AG10803 (cell line): ENCODE results near the gene DGKD.

Experiments
- DNase-seq: peaks from one replicate; pipeline ENCODE4 v3.0.0; 2010; ENCODE audit warnings: low read depth
- H3K4me3 ChIP-seq: 2 replicates; pipeline ENCODE4 v1.5.1; 2011; ENCODE audit warnings: mild to moderate bottlenecking, low read length, control low read depth
- CTCF ChIP-seq: conservative IDR thresholded peaks from 2 replicates; pipeline ENCODE4 v1.5.1; 2011; ENCODE audit warnings: mild to moderate bottlenecking, low read length, control low read depth, inconsistent platforms

Gene DGKD

GRCh38 chr2:233459426-233459825 is 105.1 kb downstream of the DGKD start:
- no peak for TF ChIP-seq CTCF
- DNase-seq, result no peak
- H3K4me3 ChIP-seq, result no peak overlapping the region

GRCh38 chr2:233460726-233461441 is 106.6 kb downstream of the DGKD start:
- DNase-seq, result no peak
- H3K4me3 ChIP-seq, result no peak overlapping the region
- TF ChIP-seq CTCF, result no peak

- no peak for DNase-seq
- H3K4me3 ChIP-seq, result no peak overlapping the region
- no peak for TF ChIP-seq CTCF
These were observed 107.2 kb downstream of the DGKD start for GRCh38 chr2:233461481-233461891.

GRCh38 chr2:233462202-233462785 is 108.0 kb downstream of the DGKD start:
- DNase-seq, result no peak
- TF ChIP-seq CTCF, result no peak

GRCh38 chr2:233462826-233463470 is 108.7 kb downstream of the DGKD start:
- no peak for TF ChIP-seq CTCF
- no peak for DNase-seq
- H3K4me3 ChIP-seq, result no peak overlapping the region

More at GRCh38 chr2:233462202-233462785, 108.0 kb downstream of the DGKD start:
- H3K4me3 ChIP-seq, result no peak overlapping the region

- no peak for DNase-seq
- H3K4me3 ChIP-seq, result no peak overlapping the region
- no peak for TF ChIP-seq CTCF
These were observed 109.3 kb downstream of the DGKD start for GRCh38 chr2:233463586-233463985.

- no peak overlapping the region for H3K4me3 ChIP-seq
- no peak for TF ChIP-seq CTCF
- DNase-seq, result no peak
These were observed 109.8 kb downstream of the DGKD start for GRCh38 chr2:233464056-233464455.
